Stimulated activated CD4-positive, alpha-beta T cell treated with anti-CD3 and anti-CD28 coated beads, TNF-alpha, amount 100 ng/mL, for 24 hours (primary cell): ENCODE data around the gene CASP8AP2.
"Not testable (repeated sequence)": the region's sequence is repeated elsewhere in the genome, so short reads cannot be mapped to it uniquely, and the experiment has no call there.

Source experiments
- DNase-seq, 3 experiments: peaks; one replicate each; pipeline ENCODE4 v3.0.0-alpha.2; 2020; ENCODE audit warnings: low read depth in 3 of 3

Gene CASP8AP2

GRCh38 chr6:89829472-89830169, at the start of gene CASP8AP2:
Gene CASP8AP2 (plus strand): TSS chr6:89829880.
- DNase-seq = peak; percentile 87 to 95 (median 91)

DNA sequence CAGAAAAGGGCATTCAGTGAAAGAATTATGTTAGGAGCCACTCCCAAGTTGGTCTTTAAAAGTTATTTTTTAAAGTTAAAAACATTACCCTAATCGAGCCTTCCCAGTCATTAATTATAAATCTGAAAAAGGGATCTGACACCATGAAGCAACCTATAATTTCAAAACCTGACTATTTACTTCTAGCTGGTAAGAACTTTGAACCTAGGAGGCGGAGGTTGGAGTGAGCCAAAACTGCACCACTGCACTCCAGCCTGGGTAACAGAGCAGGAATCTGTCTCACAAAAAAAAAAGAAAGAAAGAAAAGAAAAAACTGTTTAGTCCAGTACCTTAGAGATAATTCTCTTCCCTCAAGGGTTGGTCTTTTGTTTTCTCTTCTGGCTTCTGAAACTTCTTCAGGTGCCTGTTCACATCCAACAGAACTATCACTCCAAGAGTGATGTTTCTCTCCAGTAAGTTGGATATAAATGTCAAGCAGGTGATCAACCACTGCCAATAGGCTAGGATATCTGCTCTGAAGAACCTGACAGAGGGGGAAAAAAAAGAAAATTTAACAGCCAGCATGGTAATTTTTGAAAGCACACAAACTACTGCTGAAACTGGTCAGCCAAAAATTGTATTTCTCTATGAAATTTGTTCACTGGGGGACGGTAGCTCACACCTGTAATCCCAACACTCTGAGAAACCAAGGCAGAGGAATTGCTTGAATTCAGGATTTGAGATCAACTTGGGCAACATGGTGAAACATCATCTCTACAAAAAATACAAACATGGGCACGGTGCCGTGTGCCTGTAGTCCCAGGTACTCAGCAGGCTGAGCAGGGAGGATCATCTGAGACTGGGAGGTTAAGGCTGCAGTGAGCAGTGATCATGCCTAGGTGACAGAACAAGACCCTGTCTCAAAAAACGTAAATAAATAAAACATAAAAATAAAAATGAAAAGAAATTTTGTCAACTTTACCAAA, 48.3 kb upstream of the CASP8AP2 start:
- DNase-seq = no peak

DNA sequence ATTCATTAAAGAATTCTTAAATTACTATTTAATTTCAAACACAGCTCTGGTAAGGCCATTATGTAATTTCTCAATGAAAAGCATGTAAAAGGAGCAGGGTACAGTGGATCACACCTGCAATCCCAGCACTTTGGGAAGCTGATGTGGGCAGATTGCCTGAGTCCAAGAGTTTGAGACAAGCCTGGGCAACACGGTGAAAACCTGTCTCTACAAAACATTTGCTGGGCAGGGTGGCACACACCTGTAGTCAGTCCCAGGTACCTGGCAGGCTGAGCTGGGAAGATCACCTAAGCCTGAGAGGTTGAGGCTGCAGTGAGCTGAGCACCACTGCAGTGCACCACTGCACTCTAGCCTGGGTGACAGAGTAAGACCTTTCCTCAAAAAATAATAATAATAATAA, 47.5 kb upstream of the CASP8AP2 start:
- DNase-seq = no peak

GRCh38 chr6:89783293-89783692, 46.4 kb upstream of the CASP8AP2 start:
- DNase-seq = not testable (repeated sequence)

GRCh38 chr6:89784838-89785237, 44.8 kb upstream of the CASP8AP2 start:
- no peak for DNase-seq

DNA sequence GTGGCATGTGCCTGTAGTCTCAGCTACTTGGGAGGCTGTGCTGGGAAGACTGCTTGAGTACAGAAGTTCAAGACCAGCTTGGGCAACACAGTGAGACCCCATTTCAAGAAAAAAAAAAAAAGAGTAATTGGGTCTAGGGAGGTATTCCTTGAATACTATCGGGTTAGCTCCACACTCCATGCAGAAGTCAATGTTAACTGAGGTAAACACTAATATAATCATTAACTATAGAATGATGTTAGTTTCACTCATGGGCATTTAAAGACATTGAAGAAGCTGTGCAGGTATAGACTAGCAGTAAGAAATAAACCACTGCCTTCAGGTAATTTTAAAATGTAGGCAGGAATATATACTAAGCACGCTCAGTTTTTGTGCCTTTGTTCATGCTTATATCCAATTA, 42.7 kb upstream of the CASP8AP2 start:
- no peak for DNase-seq

- no peak for DNase-seq
Measured at GRCh38 chr6:89787660-89788328, 41.9 kb upstream of the CASP8AP2 start.

- no peak for DNase-seq
Measured at GRCh38 chr6:89789980-89790379, 39.7 kb upstream of the CASP8AP2 start.

- no peak for DNase-seq
Measured at GRCh38 chr6:89790403-89790802, 39.3 kb upstream of the CASP8AP2 start.

DNA sequence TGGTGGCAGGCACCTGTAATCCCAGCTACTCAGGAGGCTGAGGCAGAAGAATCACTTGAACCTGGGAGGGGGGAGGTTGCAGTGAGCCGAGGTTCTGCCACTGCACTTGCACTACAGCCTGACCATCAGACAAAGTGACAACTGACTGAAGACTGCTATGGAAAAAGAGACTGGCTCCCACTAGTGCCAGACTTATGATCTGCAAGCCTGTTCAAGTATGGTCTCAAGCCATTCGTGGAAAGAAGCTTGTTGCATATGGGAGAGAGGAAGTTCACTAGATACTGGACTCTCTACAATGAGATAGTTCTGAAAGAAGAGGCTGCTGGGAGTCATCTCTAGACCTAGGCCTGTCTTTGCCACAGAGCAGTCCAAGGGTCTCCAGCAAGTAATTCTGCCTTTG, 36.8 kb upstream of the CASP8AP2 start:
- DNase-seq = no peak

DNA sequence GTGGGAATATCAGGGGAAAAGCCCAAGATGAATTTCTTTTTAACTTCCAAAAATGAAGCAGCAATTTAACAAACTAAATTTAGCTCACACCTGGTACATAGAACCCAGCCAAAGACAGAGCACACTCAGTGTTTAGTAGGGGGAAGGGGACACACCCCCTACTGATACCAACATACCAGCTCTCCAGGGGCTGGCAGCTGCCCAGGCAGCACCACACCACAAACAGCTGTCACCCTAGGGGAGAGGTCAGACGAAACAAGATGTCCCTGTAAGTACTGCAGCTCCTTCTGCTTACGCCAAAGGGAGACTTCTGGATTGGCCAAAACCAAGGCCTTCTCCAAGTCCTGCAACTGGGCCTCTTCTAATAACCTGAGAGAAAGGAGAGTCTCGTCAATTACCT, 36.1 kb upstream of the CASP8AP2 start:
- no peak for DNase-seq

DNA sequence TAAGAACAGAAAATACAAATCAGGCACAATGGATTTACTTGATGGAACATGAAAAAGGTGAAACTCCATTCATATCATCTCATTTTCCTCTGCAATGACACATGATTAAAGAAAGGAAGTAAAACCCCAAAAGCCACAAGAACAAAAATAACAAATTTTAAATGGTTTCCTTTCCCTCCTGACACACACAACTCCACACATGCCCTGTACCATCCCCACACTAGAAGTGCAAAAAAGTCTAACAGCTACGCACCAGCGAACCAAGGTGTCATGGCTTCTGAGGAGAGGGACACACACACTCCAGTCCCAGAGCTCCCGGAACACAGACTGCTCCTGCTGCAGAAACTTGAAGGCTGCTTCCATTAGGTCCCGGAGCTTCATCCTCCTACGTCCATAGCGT, 35.4 kb upstream of the CASP8AP2 start:
- DNase-seq = peak in 1 of 3 experiments; percentile 11

DNA sequence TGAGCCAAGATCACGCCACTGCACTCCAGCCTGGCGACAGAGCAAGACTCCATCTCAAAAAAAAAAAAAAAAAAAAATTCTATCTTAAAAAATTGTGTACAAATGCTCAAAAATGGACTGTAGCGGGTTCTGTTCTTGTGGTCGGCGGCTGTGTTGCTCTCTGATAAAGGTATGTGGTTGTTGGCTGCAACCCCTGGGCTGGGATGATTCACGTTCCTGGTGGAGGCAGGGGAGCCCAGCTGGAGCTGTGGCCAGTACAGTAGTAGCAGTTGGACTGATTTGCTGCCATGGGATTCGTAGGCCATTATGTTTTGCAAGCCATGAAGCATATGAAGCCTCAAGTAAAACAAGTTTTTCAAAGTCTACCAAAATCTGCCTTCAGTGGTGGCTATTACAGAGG, 32.4 kb upstream of the CASP8AP2 start:
- no peak for DNase-seq

GRCh38 chr6:89799096-89799495, 30.6 kb upstream of the CASP8AP2 start:
- DNase-seq = no peak

DNA sequence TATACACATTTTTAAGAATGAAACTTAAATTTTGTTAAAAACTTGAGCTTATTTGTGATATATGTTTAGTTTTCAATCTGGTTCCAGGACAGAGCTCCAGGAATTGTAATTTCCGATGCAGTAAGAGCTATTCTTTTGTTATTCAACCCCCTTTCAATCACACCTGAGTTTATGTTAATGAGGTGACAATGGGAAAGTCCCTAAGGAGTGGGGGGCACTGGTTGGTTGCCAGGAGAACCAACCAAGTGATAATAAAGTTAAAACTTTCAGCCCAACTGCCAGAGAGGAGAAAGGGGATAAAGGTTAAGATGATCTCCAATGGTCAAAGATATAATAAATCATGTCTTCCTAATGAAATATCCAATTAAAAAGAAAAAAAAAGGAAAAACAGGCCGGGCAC, 29.9 kb upstream of the CASP8AP2 start:
- no peak for DNase-seq

- no peak for DNase-seq
Measured at GRCh38 chr6:89803271-89803670, 26.4 kb upstream of the CASP8AP2 start.

DNA sequence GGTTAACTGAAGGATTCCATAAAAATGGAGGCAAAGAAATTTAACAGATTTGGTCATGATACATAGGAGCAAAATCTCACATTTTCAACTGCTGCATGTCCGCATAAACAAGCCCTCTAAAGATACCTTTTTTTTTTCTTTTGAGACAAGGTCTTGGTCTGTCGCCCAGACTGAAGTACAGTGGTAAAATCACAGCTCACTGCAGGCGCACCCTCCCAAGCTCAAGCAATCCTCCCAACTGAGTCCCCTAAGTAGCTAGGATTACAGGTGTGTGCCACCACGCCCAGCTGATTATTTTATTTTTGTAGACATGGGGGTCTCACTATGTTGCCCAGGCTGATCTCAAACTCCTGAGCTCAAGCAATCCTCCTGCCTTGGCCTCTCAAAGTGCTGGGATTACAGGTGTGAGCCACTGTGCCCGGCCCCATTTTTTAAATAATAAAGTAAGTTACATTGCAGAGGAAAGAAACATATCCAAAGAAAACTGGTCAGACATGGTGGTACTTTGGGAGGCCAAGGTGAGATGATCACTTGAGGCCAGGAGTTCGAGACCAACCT, 23.8 kb upstream of the CASP8AP2 start:
- no peak for DNase-seq

DNA sequence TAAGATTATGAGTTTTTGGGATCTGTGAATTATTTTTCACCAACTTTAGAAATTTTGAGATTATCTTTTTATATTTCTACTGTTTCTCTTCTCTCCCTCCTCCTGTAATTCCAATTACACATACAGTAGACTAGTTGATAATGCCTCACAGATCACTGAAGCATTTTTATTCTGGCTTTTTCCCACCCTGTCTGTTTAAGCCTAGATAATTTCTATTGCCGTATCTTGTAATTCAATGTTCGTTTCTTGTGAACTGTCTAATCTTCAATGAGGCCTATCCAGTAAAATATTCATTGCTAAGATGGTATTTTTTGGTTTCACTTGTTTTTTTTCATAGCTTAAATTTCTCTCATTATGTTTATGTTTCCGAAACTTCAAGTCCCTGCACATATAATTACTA, 22.1 kb upstream of the CASP8AP2 start:
- no peak for DNase-seq

DNA sequence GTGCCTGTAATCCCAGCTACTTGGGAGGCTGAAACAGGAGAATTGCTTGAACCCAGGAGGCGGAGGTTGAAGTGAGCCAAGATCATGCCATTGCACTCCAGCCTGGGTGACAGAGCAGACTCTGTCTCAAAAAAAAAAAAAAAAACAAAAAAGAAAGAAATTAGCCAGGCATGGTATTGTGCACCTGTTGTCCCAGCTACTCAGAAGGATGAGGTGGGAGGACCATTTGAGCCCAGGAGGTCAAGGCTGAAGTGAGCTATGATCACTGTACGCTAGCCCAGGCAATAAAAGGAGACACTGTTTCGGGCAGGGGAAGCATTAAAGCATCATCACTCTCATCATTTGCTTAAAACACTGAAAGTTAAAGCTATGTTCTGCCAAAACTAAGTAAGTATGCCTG, 16.3 kb upstream of the CASP8AP2 start:
- not testable (repeated sequence) for DNase-seq

- DNase-seq = no peak
Measured at GRCh38 chr6:89817481-89817880, 12.2 kb upstream of the CASP8AP2 start.

- DNase-seq = no peak
Measured at GRCh38 chr6:89818977-89819335, 10.7 kb upstream of the CASP8AP2 start.
